SKM-1 treated with dmso at 0.1 percent for 144 hours (cell line): Measurements from ENCODE around the gene AGPAT2.

Source experiments
- DNase-seq: peaks from one replicate; lab custom pipeline; 2025; ENCODE audit not compliant: unreplicated experiment; lab: John Stamatoyannopoulos, UW

Gene AGPAT2

GRCh38 chr9:136627703-136628102 is 59.6 kb downstream of the AGPAT2 start:
- no peak for DNase-seq

- DNase-seq, result no peak
Observed at GRCh38 chr9:136626740-136627642, 60.3 kb downstream of the AGPAT2 start.

DNA sequence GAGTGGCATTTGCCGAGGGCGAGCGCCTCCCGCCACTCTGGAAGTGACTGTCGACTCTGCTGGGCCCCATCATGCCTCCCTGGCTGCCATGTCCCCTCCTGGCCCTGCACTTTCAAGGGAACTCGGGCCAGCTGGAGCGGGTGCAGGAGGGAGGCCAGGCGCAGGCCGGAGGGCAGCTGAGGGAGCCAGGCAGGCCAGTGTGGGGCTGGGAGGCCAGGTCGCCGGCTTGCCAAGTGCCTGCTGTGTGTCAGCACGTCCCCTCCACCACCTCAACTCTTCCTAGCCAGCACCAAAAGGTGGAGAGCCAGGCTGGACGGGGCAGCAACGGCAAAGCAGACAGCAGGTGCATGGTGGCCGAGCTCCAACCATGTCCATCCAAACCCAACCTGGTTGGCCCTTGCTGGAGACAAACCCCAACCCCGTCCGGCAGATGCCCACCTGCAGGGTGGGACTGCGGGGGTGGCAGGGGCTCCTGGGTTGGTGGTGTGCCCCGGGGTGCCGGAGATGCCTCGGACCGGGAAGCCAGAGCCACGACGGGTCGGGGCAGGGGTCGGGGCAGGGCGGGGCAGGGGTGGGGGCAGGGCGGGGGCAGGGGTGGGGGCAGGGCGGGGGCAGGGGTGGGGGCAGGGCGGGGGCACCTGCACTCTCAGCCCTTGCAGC is 61.1 kb downstream of the AGPAT2 start:
- DNase-seq, result no peak

DNA sequence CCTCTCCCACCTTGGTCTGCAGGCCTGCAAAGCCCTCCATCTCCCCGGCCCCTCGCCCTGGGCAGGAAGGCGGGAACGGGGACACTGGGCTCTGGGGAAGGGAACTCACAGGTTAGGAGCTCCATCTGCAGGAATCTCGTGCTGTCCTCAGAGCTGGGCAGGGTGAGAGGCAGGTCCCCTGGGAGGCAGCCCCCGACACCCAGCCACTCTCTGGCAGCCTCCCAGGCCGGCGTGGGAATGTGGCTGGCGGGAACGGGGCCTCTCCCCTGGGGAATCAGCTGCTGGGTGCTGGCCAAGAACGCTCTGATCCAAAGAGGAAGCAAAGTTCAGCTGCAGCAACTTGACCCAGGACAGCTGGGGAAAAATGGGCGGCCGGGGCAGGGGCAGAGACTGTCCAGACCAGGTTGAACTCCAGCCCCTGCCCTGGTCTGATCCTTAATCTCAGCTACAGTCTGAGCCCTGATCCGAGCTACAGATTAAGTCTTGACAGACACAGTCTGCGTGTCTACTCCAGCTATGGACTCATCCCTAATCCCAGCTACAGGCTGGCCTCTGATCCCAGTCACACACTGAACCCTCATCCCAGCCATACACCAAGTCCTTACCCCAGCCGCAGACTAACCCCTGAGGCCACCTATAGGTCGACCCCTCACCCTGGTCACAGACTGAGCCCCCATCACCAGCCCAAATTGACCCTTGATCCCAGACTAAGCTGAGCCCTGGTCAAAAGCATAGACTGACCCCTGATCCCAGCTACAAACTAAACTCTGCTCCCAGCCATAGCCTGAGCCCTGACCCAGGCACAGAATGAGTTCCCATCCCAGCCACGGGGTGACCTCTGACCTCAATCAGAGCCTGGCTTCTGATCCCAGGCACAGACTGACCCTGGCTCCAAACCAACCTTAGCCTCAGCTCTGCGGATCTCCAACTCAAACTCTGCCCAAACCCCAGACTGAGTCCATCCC is 61.9 kb downstream of the AGPAT2 start:
- no peak for DNase-seq

DNA sequence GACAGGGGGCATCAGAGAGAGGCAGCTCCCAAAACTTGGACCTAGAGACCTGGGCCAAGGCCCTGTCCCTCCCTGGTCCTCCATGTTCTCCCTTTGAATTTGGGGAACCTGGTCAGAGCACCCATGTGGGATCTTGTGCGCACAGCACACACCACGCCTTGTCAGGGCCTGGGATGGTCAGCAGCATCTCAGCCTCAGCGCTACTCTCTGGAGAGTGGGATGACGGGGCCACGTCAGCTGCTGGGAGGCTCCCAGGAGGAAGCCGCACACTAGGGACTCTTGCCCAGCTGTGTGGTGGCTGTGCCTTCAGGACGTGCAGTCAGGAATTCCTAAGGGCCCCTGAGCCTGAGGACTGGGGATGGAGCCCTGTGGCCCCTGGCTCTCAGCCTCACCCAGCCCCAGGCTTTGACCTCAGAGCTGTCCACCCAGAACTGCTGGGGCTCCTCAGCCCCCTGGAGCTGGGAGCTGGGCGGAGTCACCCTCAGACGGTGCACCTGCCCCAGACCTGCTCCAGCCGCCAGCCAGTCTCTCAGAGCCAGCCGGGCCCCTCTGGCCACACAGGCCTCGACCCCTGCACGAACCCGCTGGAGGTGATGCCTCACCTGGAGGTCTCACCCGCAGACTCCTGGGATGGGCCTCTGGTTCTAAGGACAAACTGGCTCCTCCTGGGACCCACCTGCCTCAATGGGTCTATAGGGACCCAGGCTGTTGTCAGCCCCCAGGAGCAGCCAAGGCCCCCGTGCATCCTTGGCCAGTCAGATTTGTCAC is 62.9 kb downstream of the AGPAT2 start:
- no peak for DNase-seq

- peak; percentile 21 for DNase-seq
Observed at GRCh38 chr9:136623842-136624183, 63.4 kb downstream of the AGPAT2 start.
